ENCODE results near the gene RPH3AL.

The RPH3AL gene

GRCh38 chr17:249236-249993, 103.2 kb downstream of the RPH3AL start:
- TF ChIP-seq CTCF (IDR thresholded peaks at IDR 0.05) (no peak), ZFX (IDR thresholded peaks at IDR 0.05; ENCODE audit: borderline replicate concordance) (no peak)
- H3K27ac ChIP-seq = no peak overlapping the region

DNA sequence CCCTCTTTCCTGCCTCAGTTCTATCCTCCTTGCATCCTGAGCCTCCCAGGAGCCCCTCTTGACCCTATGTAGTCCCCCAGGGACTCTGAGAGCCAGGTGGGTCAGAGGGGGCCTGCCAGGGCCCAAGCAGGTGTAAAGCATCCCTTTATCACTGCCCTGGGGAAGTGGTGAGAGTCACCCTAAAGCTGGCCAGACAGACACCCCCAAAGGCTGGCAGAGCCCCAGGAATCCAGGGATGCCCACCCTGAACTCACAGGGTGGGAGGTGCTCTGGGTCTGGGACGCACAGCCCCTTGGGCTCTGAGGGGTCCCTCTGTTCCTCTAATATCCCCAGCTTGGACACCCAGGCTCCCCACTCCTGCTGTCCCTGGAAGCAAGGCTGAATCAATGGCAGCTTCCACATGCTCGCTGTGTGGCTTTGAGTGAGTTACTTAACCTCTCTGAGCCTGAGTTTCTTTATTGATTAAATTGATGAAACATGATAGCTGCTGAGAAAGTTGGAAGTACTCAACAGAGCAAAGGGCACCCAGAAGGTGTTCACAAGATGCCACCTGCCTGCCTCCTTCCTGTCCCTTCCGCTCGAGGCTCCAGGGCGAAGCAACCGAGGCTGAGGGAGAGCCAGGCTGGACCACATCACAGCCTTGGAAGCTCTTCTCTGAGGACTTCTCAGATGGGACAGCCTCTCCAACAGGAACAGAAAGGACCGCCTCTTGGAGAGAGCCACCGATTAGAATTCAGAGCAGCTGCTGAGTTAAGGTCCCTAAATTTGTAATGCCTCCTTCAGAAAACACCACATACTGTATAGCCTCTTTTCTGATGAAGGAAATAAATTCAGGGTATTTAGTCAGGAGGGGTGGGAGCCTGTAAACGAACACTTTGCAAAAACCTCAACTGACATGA, 104.0 kb downstream of the RPH3AL start:
- TF ChIP-seq CTCF (IDR thresholded peaks at IDR 0.05) (no peak), ZFX (IDR thresholded peaks at IDR 0.05; ENCODE audit: borderline replicate concordance) (no peak)
- H3K27ac ChIP-seq = no peak overlapping the region

- TF ChIP-seq ZFX (IDR thresholded peaks at IDR 0.05; ENCODE audit: borderline replicate concordance) (no peak), CTCF (IDR thresholded peaks at IDR 0.05) (no peak)
- H3K27ac ChIP-seq = no peak overlapping the region
These were observed 104.8 kb downstream of the RPH3AL start for GRCh38 chr17:247767-248166.

DNA sequence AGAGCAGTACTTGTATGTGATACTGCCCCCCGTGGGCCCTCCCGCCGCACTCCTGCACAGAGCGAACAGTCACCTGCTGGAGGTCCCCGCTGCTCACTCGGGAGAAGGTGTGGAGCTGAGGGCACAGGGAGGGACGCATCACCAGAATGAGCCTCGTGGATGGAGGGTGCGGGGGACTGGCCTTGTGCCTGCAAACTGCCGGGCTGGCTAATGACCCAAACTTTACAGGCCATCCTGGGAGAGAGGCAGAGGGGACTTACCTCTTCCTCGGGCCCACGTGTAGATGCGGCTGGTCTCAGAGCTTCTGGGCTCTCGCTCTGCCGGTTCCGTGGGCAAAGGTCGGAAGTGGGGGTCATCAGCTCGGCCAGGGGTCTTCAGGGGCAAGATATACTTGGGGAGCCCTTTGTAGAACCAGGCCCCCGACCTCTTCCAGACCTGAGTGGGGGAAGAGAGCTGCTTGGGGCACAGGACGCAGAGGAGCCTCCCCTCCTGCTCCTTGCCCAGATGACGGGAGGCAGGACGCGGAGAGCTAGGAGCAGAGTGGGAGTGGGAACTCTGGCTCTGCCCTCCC, 105.7 kb downstream of the RPH3AL start:
- TF ChIP-seq ZFX (IDR thresholded peaks at IDR 0.05; ENCODE audit: borderline replicate concordance) (no peak), CTCF (IDR thresholded peaks at IDR 0.05) (no peak)

GRCh38 chr17:246226-246625, 106.4 kb downstream of the RPH3AL start:
- no peak for TF ChIP-seq CTCF (IDR thresholded peaks at IDR 0.05)
- TF ChIP-seq ZFX (IDR thresholded peaks at IDR 0.05; ENCODE audit: borderline replicate concordance) = no peak
- no peak overlapping the region for H3K27ac ChIP-seq

More for the DNA sequence above, 105.7 kb downstream of the RPH3AL start:
- no peak overlapping the region for H3K27ac ChIP-seq

DNA sequence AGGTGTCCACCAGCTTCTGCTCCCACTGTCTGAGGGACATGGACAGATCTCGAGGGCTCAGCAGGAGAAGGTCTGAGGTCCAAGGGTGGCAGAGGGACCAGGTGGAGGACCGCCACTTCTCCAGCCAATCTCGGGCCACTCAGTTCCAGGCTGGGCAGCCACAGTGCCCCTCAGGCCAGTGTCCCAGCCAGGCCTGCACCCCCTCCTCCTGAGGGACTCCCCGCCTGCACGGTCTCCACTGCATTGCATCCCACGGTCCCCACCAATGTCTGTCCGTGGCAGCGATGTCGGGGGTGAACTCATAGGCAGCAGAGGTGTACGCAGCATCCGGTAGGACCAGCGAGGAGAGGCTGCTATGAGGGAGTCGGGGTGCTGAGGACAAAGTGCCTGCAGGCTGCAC, 107.0 kb downstream of the RPH3AL start:
- H3K27ac ChIP-seq = no peak overlapping the region
- TF ChIP-seq ZFX (IDR thresholded peaks at IDR 0.05; ENCODE audit: borderline replicate concordance) (no peak), CTCF (IDR thresholded peaks at IDR 0.05) (no peak)

All from 22Rv1 (cell line).